ENCODE results near the gene MIGA2. TPM values are rescaled to one million over a fixed set of nuclear protein-coding genes. Genes with fewer than 3 reads are reported as not detected.

MIGA2 gene
- total and polyA plus RNA-seq, 2 of the 8 experiments (the other 6 are each of a cell fraction or from before 2014, with no cell fraction given) = 24.6 to 39.0 TPM

DNA sequence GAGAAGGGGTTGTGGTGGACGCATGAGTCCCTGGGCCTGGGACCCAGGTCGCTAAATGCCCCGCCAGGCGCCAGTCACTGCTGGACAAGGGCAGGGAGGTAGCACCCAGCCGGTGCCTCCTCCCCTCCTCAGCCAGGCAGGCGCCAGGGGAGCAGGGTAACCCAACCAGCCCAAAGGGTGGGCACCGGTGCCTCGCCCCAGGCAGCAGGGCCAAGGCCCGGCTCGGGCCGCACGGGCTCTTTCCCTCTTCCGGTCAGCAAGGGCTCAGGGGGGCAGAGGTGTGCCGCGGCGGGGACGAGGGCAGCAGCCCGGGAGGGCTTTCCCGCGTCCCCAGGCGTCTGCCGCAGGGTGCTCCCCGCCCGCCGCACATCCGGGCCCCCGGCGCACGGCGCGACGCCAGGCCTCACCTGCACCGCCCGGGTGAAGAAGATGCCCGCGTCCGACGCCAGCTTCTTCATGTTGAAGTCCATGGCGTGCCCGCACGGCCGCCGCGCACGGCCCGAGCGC is 8.7 kb upstream of the MIGA2 start:
- Histone ChIP-seq H3K23me2 (ENCODE audit: low read depth, low read length) (peaks cover 7% of the 10 kb centered on the region), H3K27ac (ENCODE audit: low read depth, low read length) (0 out of 2 replicates have a peak overlapping the region, but pooled peaks have one; percentile 40)

More for the DNA sequence above, 8.7 kb upstream of the MIGA2 start:
- peak overlapping the region; percentile 60; the same call in 1 of the 2 replicates for H2BK5ac ChIP-seq (ENCODE audit: low read depth, low read length)
- peak overlapping the region; percentile 95 for H4K8ac ChIP-seq (ENCODE audit: extremely low read depth, insufficient read depth, low read length)
- TF ChIP-seq PHF8 (conservative IDR thresholded peaks at IDR 0.05; ENCODE audit: low read depth, low read length) = peak; percentile 68
- peak; percentile 28 for TF ChIP-seq KDM4A (IDR thresholded peaks at IDR 0.05; ENCODE audit: low read depth, low read length, severe bottlenecking)
- TF ChIP-seq KDM1A (IDR thresholded peaks at IDR 0.05; ENCODE audit: borderline replicate concordance, low read length) = no peak; the same call in 1 of the 2 replicates
- peaks cover 7% of the 10 kb centered on the region; the same call in 1 of the 2 replicates for H3K79me1 ChIP-seq (ENCODE audit: low read depth, low read length)
- H2BK12ac ChIP-seq (ENCODE audit: low read depth, low read length) = peak overlapping the region; percentile 9; the same call in 1 of the 2 replicates
- H3K9me3 ChIP-seq (ENCODE audit: insufficient read depth in 2 of 2, low read depth in 1 of 2, low read length in 1 of 2) = no peaks in the 10 kb centered on the region
- peak overlapping the region; percentile 61 to 75 (median 65) for H3K4me3 ChIP-seq (ENCODE audit: extremely low read depth in 1 of 4, insufficient read depth in 2 of 4, low read depth in 3 of 4, low read length in 4 of 4)
- no peak overlapping the region for H3K56ac ChIP-seq (replicated peaks; ENCODE audit: insufficient read length, low read depth, low read length)
- no peak overlapping the region for H3K18ac ChIP-seq (ENCODE audit: extremely low read depth, low read length)
- H3K4me1 ChIP-seq (replicated peaks in 1 of 4; ENCODE audit: control insufficient read depth in 3 of 4, insufficient read depth in 4 of 4, low read length in 3 of 4) = peaks cover 0 to 18% (median 11%) of the 10 kb centered on the region in 4 experiments; a peak in 6 of 7 replicates
- H2AFZ ChIP-seq (ENCODE audit: low read length) = no peak overlapping the region
- H3K36me3 ChIP-seq (ENCODE audit: control insufficient read depth in 2 of 4, insufficient read depth in 4 of 4, low read length in 3 of 4) = no peaks in the 10 kb centered on the region
- H3K4me2 ChIP-seq (ENCODE audit: insufficient read depth in 1 of 2, low read depth in 2 of 2, low read length in 2 of 2) = peak overlapping the region; percentile 65 to 79
- peak overlapping the region; percentile 42 for H4K91ac ChIP-seq (replicated peaks; ENCODE audit: insufficient read length, low read length)
- CTCF ChIA-PET (ENCODE audit: partially characterized antibody) = interaction anchor here (0.6 to 2.5 kb wide), 16 partner anchors 9 to 256 kb away, joined by 3 to 10 read pairs (median 4); partner anchors contain the start of gene DOLPP1
- peaks cover 7 to 17% of the 10 kb centered on the region in 2 experiments for H4K20me1 ChIP-seq (replicated peaks in 1 of 2; ENCODE audit: control insufficient read depth in 1 of 2, insufficient read depth in 2 of 2, low read length in 2 of 2)
- H2AK5ac ChIP-seq (ENCODE audit: low read depth, low read length) = no peak overlapping the region
- H2BK15ac ChIP-seq (ENCODE audit: low read length) = no peak overlapping the region
- POLR2A ChIA-PET (ENCODE audit: partially characterized antibody) = interaction anchor here (1.1 to 2.4 kb wide), 4 partner anchors 20 to 83 kb away, joined by 3 to 6 read pairs (median 4); partner anchors contain the start of genes DOLPP1 and PTPA
- no peak overlapping the region for H2BK120ac ChIP-seq (replicated peaks; ENCODE audit: low read depth, low read length)
- H3K79me2 ChIP-seq (ENCODE audit: control insufficient read depth in 1 of 2, insufficient read depth in 2 of 2, low read length in 2 of 2) = peaks cover 2 to 32% of the 10 kb centered on the region in 2 experiments; a peak in 3 of 4 replicates
- H2BK20ac ChIP-seq (ENCODE audit: low read length) = no peak overlapping the region
- DNase-seq (ENCODE audit: low read depth in 1 of 2, low spot score in 2 of 2) = no peak
- no peak for FAIRE-seq
- no peak overlapping the region for H3K23ac ChIP-seq (ENCODE audit: insufficient read length)
- WGBS, 2 experiments (ENCODE audit: extremely low coverage in 1 of 2, insufficient coverage in 1 of 2, insufficient read length in 1 of 2, insufficient replicate concordance in 2 of 2, low coverage in 1 of 2, low lambda C conversion rate in 2 of 2, missing lambda C conversion rate in 1 of 2) = 6% methylated on average over 13 of the region's 47 CpGs; no CpG with 5 or more reads in 1 of the 2 experiments
- H3K4ac ChIP-seq (replicated peaks; ENCODE audit: insufficient read length, low read depth, low read length) = peak overlapping the region; percentile 44
- no peaks in the 10 kb centered on the region for H3K27me3 ChIP-seq (replicated peaks in 1 of 4; ENCODE audit: control insufficient read depth in 3 of 4, extremely low read depth in 1 of 4, insufficient read depth in 3 of 4, low read length in 3 of 4)
- H3K9ac ChIP-seq (replicated peaks in 1 of 4; ENCODE audit: extremely low read depth in 1 of 4, low read depth in 3 of 4, low read length in 3 of 4) = peak overlapping the region; percentile 39 to 62 (median 60); a peak in 6 of 7 replicates
- no peak overlapping the region for H4K5ac ChIP-seq (ENCODE audit: insufficient read length, low read depth, low read length)
- H3K14ac ChIP-seq (ENCODE audit: insufficient read length) = no peak overlapping the region

Data from H1 (cell line).